ENCODE measurements around the gene CBLN4.

DNA sequence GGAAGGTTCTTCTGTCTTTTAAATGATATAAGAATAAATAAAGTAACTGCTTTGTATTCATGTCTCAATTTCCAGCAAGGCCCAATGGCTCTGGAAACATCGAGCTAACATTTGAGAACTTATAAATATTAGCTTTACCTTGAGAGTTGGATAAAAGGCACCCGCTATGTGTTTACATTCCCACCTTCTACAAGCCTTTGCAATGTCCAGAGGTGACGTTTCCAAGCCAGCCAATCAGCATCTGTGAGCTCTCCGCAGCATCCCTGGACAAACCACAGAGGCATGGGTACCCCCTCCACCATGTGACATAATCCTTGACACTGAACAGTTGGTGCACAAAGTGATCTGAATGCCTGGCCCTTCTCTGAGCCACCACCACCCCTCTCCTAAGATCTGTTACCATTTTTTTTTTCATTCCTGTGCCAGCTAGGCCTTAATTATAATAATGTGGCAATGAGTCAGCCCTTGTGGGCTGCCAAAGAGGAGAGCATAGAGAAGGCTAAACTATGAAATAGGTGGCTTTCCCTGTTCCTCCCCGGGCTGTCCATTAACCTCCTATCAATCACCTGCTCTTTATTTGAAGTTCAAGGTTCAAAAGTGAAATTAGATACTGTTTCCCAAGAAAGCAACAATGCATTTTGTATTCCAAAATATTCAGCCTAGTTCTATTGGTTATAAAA, 4.1 kb downstream of the CBLN4 start:
- TF ChIP-seq TAF1 (IDR thresholded peaks at IDR 0.05; ENCODE audit: control insufficient read depth, extremely low read depth, insufficient read depth, low read length, severe bottlenecking) (no peak), SPI1 (IDR thresholded peaks at IDR 0.05; ENCODE audit: borderline replicate concordance, low read depth, low read length) (no peak), BRCA1 (IDR thresholded peaks at IDR 0.05) (no peak), BRCA1 (CRISPR knock-in tag; IDR thresholded peaks at IDR 0.05) (no peak), CCAR2 (IDR thresholded peaks at IDR 0.05; ENCODE audit: low read depth, low read length) (no peak), HDGF (IDR thresholded peaks at IDR 0.05) (no peak)
- TF ChIP-seq, protein P1, sequence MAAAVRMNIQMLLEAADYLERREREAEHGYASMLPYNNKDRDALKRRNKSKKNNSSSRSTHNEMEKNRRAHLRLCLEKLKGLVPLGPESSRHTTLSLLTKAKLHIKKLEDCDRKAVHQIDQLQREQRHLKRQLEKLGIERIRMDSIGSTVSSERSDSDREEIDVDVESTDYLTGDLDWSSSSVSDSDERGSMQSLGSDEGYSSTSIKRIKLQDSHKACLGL (CRISPR knock-in tag; IDR thresholded peaks at IDR 0.05; ENCODE audit: borderline replicate concordance, poor library complexity, severe bottlenecking), result no peak
- TF ChIP-seq, protein P2, sequence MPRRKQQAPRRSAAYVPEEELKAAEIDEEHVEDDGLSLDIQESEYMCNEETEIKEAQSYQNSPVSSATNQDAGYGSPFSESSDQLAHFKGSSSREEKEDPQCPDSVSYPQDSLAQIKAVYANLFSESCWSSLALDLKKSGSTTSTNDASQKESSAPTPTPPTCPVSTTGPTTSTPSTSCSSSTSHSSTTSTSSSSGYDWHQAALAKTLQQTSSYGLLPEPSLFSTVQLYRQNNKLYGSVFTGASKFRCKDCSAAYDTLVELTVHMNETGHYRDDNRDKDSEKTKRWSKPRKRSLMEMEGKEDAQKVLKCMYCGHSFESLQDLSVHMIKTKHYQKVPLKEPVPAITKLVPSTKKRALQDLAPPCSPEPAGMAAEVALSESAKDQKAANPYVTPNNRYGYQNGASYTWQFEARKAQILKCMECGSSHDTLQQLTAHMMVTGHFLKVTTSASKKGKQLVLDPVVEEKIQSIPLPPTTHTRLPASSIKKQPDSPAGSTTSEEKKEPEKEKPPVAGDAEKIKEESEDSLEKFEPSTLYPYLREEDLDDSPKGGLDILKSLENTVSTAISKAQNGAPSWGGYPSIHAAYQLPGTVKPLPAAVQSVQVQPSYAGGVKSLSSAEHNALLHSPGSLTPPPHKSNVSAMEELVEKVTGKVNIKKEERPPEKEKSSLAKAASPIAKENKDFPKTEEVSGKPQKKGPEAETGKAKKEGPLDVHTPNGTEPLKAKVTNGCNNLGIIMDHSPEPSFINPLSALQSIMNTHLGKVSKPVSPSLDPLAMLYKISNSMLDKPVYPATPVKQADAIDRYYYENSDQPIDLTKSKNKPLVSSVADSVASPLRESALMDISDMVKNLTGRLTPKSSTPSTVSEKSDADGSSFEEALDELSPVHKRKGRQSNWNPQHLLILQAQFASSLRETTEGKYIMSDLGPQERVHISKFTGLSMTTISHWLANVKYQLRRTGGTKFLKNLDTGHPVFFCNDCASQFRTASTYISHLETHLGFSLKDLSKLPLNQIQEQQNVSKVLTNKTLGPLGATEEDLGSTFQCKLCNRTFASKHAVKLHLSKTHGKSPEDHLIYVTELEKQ (CRISPR knock-in tag; IDR thresholded peaks at IDR 0.05), result no peak

All from K562 (cell line).